ENCODE data around the gene CCT8L2. TPM values are rescaled to one million over a fixed set of nuclear protein-coding genes. Genes with fewer than 3 reads are reported as not detected.
"Not testable (repeated sequence)": the region's sequence is repeated elsewhere in the genome, so short reads cannot be mapped to it uniquely, and the experiment has no call there.

Gene CCT8L2, protein sequence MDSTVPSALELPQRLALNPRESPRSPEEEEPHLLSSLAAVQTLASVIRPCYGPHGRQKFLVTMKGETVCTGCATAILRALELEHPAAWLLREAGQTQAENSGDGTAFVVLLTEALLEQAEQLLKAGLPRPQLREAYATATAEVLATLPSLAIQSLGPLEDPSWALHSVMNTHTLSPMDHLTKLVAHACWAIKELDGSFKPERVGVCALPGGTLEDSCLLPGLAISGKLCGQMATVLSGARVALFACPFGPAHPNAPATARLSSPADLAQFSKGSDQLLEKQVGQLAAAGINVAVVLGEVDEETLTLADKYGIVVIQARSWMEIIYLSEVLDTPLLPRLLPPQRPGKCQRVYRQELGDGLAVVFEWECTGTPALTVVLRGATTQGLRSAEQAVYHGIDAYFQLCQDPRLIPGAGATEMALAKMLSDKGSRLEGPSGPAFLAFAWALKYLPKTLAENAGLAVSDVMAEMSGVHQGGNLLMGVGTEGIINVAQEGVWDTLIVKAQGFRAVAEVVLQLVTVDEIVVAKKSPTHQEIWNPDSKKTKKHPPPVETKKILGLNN
- not detected for total RNA-seq

DNA sequence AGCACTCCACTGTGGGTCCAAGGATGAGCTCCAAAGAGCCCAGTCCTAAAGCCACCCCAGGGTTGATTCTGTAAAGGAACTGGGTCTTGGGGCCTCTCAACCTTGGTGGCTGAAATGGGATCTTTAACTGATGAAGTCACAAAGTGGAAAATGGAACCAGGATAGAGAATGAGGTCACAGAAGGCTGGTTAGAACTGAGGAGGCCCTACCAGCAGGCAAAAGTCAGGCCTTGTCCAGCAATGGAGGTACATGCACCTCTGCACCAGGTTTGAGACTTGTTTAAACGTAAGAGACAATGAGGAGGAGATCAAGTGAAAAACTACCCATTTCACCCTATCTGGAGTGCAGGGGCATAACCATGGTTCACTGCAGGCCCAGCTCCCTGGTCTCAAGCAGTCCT lies at the start of gene CCT8L2:
Gene CCT8L2 (minus strand): TSS at position 101 of the 400 bp plus-strand sequence. CDS start 260 bp downstream, outside the sequence.
- CTCF ChIA-PET; H3K27me3 Mint-ChIP-seq; POLR2A ChIA-PET; H3K9me3 Mint-ChIP-seq; H3K4me1 Mint-ChIP-seq; H3K36me3 Mint-ChIP-seq (ENCODE audit: low read depth); H3K4me3 Mint-ChIP-seq; DNase-seq; H3K27ac Mint-ChIP-seq: not testable (repeated sequence)

DNA sequence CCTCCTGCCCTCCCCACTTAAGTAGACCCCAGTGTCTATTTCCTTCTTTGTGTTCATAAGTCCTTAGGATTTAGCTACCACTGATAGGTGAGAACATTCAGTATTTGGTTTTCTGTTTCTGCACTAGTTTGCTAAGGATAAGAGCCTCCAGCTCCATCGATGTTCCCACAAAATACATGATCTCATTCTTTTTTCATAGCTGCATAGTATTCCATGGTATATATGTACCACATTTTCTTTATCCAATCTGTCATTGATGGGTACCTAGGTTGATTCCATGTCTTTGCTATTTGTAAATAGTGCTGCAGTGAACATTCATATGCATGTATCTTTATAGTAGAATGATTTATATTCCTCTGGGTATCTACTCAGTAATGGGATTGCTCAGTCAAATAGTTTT lies 42.8 kb upstream of the CCT8L2 start:
- H3K4me3 Mint-ChIP-seq; DNase-seq; H3K9me3 Mint-ChIP-seq; H3K36me3 Mint-ChIP-seq (ENCODE audit: low read depth); H3K4me1 Mint-ChIP-seq; H3K27ac Mint-ChIP-seq; POLR2A ChIA-PET; CTCF ChIA-PET; H3K27me3 Mint-ChIP-seq: not testable (repeated sequence)

DNA sequence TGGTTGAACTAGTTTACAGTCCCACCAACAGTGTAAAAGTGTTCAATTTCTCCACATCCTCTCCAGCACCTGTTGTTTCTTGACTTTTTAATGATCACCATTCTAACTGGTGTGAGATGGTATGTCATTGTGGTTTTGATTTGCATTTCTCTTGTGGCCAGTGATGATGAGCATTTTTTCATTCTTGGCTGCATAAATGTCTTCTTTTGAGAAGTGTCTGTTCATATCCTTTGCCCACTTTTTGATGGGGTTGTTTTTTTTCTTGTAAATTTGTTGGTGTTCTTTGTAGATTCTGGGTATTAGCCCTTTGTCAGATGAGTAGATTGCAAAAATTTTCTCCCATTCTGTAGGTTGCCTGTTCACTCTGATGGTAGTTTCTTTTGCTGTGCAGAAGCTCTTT lies 41.5 kb upstream of the CCT8L2 start:
- H3K4me1 Mint-ChIP-seq; H3K4me3 Mint-ChIP-seq; H3K9me3 Mint-ChIP-seq; POLR2A ChIA-PET; H3K27ac Mint-ChIP-seq; H3K36me3 Mint-ChIP-seq (ENCODE audit: low read depth); CTCF ChIA-PET; DNase-seq; H3K27me3 Mint-ChIP-seq: not testable (repeated sequence)

- H3K27ac Mint-ChIP-seq; H3K4me3 Mint-ChIP-seq; CTCF ChIA-PET; POLR2A ChIA-PET; H3K27me3 Mint-ChIP-seq; H3K36me3 Mint-ChIP-seq (ENCODE audit: low read depth); H3K4me1 Mint-ChIP-seq; DNase-seq; H3K9me3 Mint-ChIP-seq: not testable (repeated sequence)
Measured at GRCh38 chr22:16628476-16628875, 35.9 kb upstream of the CCT8L2 start.

DNA sequence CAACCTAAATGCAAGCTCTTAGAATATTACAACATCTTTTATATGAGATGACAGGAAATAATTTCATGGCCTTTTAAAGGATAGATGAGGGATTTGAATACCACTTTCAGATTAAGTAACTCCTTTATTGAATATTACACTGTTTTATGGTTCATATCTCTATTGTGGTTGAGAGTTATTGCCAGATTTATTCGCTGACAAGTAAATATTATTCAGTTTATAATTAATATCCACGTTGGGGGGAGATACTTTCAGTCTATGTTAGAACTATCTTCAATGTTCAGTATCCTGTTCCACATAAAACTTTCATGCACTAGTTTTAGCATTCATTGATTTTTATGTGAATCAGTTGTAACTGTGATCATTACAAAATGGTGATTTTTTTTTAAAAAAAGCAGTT lies 32.4 kb upstream of the CCT8L2 start:
- H3K9me3 Mint-ChIP-seq, CTCF ChIA-PET, H3K27me3 Mint-ChIP-seq: not testable (repeated sequence)

DNA sequence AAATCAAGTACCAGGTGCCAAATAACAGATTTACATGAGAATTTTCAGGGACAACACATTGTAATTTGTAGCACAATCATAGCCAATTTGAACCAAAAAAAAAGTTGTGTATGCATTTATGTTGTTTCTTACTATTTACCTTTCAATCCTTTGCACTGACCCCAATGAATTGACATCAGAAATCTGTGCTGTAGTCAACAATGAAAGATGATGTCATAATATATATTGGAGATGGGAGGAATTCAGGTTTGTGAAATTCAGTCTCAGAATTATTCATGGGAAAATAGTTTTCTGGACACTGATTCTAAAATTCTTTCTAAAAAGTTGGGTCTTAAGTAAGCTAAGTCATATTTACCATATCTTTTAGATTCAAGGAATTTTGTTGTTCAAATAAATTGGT lies 31.0 kb upstream of the CCT8L2 start:
- DNase-seq; H3K4me1 Mint-ChIP-seq; H3K27ac Mint-ChIP-seq; H3K36me3 Mint-ChIP-seq (ENCODE audit: low read depth); POLR2A ChIA-PET; H3K4me3 Mint-ChIP-seq; H3K27me3 Mint-ChIP-seq; H3K9me3 Mint-ChIP-seq; CTCF ChIA-PET: not testable (repeated sequence)

More for the DNA sequence above, 32.4 kb upstream of the CCT8L2 start:
- H3K36me3 Mint-ChIP-seq (ENCODE audit: low read depth); H3K4me3 Mint-ChIP-seq; H3K27ac Mint-ChIP-seq; POLR2A ChIA-PET; H3K4me1 Mint-ChIP-seq; DNase-seq: not testable (repeated sequence)

DNA sequence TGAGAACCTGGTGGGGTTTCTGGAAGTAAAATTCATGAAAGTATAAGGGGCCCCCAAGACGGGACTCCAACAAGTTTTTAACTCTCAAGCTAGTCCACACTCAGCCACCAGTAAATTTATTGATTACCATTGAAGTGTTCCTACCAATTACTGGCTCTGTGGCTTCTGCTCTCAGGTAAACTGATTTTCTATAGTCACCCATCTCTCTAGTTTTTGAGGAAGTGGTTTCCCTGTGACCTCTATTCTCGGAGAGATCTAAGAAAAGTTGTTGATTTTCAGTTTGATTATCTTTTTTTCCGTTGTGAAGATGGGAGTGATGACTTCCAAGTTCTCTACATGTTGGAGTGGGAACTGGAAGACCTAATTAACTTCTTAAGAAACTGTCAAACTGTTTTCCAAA lies 24.9 kb upstream of the CCT8L2 start:
- H3K36me3 Mint-ChIP-seq (ENCODE audit: low read depth); H3K9me3 Mint-ChIP-seq; DNase-seq; POLR2A ChIA-PET; H3K27me3 Mint-ChIP-seq; H3K27ac Mint-ChIP-seq; H3K4me1 Mint-ChIP-seq; CTCF ChIA-PET; H3K4me3 Mint-ChIP-seq: not testable (repeated sequence)

GRCh38 chr22:16616390-16616938 lies 23.9 kb upstream of the CCT8L2 start:
- H3K4me3 Mint-ChIP-seq; H3K36me3 Mint-ChIP-seq (ENCODE audit: low read depth); H3K4me1 Mint-ChIP-seq; CTCF ChIA-PET; H3K9me3 Mint-ChIP-seq; DNase-seq; POLR2A ChIA-PET; H3K27ac Mint-ChIP-seq; H3K27me3 Mint-ChIP-seq: not testable (repeated sequence)

- H3K27ac Mint-ChIP-seq; CTCF ChIA-PET; H3K27me3 Mint-ChIP-seq; H3K4me1 Mint-ChIP-seq; H3K4me3 Mint-ChIP-seq; H3K36me3 Mint-ChIP-seq (ENCODE audit: low read depth); H3K9me3 Mint-ChIP-seq; POLR2A ChIA-PET; DNase-seq: not testable (repeated sequence)
Measured at GRCh38 chr22:16615606-16616245, 23.1 kb upstream of the CCT8L2 start.

DNA sequence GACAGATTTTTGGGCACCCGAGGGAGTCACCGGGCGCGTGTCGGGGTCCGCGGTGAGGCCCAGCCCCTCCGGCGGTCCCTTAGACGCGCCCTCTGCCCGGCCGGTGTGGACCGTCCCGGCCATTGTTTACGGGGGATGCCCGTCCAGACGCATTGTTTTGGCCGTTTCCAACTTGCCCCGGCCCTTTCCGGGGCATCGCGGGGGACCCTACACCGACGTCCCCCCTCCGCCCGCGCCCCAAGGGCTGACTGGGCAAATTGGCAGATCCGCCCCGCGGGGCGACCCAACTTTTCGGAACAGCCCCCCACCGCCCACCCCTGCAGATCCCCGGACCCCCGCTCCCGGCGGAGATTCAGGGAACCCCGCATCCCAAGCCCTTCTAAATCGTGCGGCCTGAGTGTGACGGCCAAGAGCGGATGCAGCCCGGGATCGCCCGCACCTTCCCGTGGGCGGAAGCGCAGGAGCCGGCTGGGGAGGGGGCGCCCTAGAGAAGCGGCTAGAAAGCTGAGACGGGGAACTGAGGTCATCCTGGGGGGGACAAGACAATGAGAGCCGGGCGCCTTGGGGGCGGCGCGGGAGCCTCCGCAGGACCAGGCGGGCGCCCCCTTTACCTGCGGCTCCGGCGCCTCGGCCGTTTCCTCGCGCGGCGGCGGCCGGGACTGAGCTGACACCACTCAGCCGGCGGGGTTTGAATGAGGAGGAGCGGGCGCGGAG lies 17.1 kb upstream of the CCT8L2 start:
- H3K4me3 Mint-ChIP-seq, result no peak overlapping the region
- H3K27me3 Mint-ChIP-seq, result peaks cover 5% of the 10 kb centered on the region
- H3K36me3 Mint-ChIP-seq (ENCODE audit: low read depth), result no peaks in the 10 kb centered on the region
- DNase-seq, result no peak
- H3K9me3 Mint-ChIP-seq, result peaks cover 6% of the 10 kb centered on the region
- H3K4me1 Mint-ChIP-seq, result no peaks in the 10 kb centered on the region
- ChIA-PET POLR2A (no interaction called here), CTCF (no interaction called here)
- no peak overlapping the region for H3K27ac Mint-ChIP-seq

- Mint-ChIP-seq H3K4me1 (no peaks in the 10 kb centered on the region), H3K27me3 (peaks cover 7% of the 10 kb centered on the region), H3K9me3 (peaks cover 6% of the 10 kb centered on the region), H3K36me3 (ENCODE audit: low read depth) (no peaks in the 10 kb centered on the region), H3K4me3 (no peak overlapping the region), H3K27ac (no peak overlapping the region)
- no peak for DNase-seq
- ChIA-PET CTCF (no interaction called here), POLR2A (no interaction called here)
Measured at GRCh38 chr22:16608931-16609330, 16.3 kb upstream of the CCT8L2 start.

GRCh38 chr22:16604257-16604998 lies 11.8 kb upstream of the CCT8L2 start:
- H3K4me1 Mint-ChIP-seq, CTCF ChIA-PET, DNase-seq, POLR2A ChIA-PET, H3K9me3 Mint-ChIP-seq, H3K4me3 Mint-ChIP-seq, H3K27ac Mint-ChIP-seq: not testable (repeated sequence)
- Mint-ChIP-seq H3K36me3 (ENCODE audit: low read depth) (peaks cover 12% of the 10 kb centered on the region), H3K27me3 (peaks cover 30% of the 10 kb centered on the region)

DNA sequence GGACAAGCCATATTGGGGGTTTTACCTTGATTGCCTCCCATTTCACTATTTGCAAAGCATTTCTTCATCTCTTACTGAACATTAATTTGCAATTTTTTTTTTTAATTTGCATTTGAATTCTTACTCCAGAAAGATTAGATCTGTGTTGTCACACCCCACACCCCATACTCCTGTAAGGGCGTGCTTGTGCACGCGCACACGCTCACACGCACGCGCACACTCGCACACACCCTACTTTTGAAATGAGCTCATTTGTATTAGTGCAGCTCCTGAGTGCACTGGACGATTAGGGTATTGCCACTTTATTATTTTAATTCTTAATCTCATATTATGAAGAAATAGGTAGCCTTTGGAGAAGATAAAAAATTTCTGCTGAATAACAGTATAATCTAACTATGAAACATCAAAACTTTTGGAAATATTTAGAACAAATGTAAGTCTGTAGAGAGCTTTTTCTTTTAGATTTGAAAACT lies 11.2 kb upstream of the CCT8L2 start:
- CTCF ChIA-PET, POLR2A ChIA-PET, H3K4me3 Mint-ChIP-seq, DNase-seq, H3K27ac Mint-ChIP-seq, H3K4me1 Mint-ChIP-seq, H3K9me3 Mint-ChIP-seq: not testable (repeated sequence)
- Mint-ChIP-seq H3K27me3 (peaks cover 31% of the 10 kb centered on the region), H3K36me3 (ENCODE audit: low read depth) (peaks cover 12% of the 10 kb centered on the region)

All from activated CD4-positive, alpha-beta memory T cell treated with anti-CD3 and anti-CD28 coated beads, Interleukin-2, amount 10 ng/mL, durations not matched to agents 7 days and 5 days (primary cell).